Fibroblast of mammary gland (primary cell): ENCODE results near the gene SLC30A7.

ENCODE experiments used
- DNase-seq: peaks from one replicate; pipeline ENCODE4 v3.0.0-alpha.2; 2010; ENCODE audit warnings: low read depth
- H3K4me3 ChIP-seq: 2 replicates; pipeline ENCODE4 v1.5.1; 2011; ENCODE audit warnings: low read depth, mild to moderate bottlenecking, low read length, moderate library complexity; ENCODE audit not compliant: control insufficient read depth
- TF ChIP-seq, protein P1 (sequence below): conservative IDR thresholded peaks from 2 replicates; pipeline ENCODE4 v1.5.1; 2011; ENCODE audit warnings: low read depth, low read length, inconsistent platforms; ENCODE audit not compliant: control insufficient read depth, insufficient read depth

SLC30A7 gene

DNA sequence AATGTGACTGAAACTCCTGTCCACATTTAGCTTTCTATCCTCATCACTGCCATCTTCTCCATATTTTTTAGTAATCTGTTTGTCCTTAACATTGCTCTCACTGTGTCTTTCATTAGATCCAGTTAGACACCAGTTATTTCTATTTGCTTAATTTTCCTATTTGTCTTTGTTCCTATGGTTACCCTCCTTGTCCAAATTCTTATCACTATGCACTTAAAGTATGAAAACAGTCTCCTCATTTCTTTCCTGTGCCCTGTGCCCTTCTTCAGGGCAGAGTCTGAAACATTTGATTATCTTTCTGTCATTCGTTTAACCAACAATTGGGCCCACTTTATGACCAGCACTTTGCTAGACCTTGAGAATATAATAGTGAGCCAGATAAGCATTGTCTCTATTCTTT is 64.2 kb downstream of the SLC30A7 start:
- TF ChIP-seq, protein P1, sequence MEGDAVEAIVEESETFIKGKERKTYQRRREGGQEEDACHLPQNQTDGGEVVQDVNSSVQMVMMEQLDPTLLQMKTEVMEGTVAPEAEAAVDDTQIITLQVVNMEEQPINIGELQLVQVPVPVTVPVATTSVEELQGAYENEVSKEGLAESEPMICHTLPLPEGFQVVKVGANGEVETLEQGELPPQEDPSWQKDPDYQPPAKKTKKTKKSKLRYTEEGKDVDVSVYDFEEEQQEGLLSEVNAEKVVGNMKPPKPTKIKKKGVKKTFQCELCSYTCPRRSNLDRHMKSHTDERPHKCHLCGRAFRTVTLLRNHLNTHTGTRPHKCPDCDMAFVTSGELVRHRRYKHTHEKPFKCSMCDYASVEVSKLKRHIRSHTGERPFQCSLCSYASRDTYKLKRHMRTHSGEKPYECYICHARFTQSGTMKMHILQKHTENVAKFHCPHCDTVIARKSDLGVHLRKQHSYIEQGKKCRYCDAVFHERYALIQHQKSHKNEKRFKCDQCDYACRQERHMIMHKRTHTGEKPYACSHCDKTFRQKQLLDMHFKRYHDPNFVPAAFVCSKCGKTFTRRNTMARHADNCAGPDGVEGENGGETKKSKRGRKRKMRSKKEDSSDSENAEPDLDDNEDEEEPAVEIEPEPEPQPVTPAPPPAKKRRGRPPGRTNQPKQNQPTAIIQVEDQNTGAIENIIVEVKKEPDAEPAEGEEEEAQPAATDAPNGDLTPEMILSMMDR = no peak
- no peak for DNase-seq
- H3K4me3 ChIP-seq = no peak overlapping the region

DNA sequence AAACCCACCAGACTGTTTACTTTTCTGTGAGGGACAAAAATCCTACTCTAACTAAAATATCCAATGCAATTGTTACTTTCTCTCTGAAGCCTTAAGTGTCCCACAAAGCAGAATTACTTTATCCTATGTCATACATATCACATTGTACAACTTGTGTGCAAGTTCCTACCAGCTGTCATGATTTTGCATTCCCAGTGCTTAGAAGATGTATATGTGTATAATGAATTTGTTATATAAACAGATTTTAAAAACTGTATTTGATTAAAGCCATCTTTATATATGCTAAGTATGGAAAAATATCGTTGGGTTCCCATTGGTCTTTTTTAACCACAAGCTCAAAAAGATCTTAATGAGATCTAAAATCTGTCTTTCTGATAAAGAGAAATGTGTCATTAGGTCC is 72.7 kb downstream of the SLC30A7 start:
- no peak for DNase-seq
- H3K4me3 ChIP-seq = no peak overlapping the region
- TF ChIP-seq, protein P1 = no peak

DNA sequence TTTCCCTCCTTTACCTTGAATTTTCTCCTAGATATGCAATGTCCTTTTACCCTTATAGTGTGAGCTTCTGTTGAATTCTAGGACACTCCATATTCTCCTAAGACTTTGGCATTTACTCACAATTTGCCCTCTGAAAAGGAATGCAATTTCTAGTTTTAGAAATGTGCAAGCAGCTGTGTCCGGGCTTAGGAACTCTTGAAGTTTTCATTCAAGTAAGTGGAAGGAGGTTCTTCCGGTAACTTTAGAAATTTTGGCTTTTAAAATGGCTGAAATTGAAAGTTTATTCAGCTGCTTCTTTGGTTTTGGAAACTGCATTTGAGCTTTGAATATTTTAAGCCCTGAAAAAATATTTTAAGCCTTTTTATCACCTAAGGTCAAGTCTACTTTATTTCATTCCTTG is 73.4 kb downstream of the SLC30A7 start:
- no peak overlapping the region for H3K4me3 ChIP-seq
- TF ChIP-seq, protein P1 = no peak
- no peak for DNase-seq

- H3K4me3 ChIP-seq = no peak overlapping the region
- no peak for DNase-seq
- TF ChIP-seq, protein P1 = no peak
Observed at GRCh38 chr1:100971021-100971420, 75.1 kb downstream of the SLC30A7 start.

DNA sequence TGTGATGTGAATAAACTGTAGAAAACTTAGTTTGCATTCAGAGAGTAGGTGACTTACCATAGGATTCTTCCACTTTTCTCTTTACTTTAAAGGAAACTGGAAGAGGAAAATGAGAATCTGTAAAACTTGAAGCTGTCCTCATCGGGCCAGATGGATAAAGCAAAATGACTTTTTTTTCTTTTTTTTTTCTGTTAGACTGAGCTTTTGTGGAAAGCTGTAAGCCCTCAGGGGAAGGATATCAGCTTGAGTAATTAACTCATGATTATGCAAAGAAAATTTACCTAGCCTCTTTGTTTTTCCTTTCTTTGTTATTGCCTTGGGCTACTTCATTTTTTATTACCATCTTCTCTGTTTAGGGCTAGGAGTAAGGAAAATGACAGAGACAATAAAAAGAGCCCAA is 76.3 kb downstream of the SLC30A7 start:
- no peak overlapping the region for H3K4me3 ChIP-seq
- DNase-seq = no peak
- TF ChIP-seq, protein P1 = no peak

DNA sequence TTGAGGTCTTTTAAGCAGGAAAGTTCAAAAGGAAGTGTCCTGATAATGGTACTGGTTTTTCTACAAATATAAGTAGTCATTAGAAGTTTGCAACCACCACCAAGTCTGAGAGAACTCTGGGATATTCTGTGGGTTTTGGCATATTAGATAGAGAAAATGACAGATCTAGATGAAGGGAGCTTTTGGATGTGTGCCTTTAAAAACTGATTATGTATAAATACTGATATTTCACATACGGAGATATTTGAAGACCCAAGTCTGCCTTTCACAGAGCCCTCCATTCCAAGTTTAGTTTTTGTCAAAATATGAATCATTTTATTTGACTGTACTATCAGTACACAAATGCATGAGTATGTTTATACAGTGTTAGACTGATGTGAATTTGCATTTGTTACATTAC is 81.0 kb downstream of the SLC30A7 start:
- DNase-seq = no peak
- TF ChIP-seq, protein P1 = no peak
- no peak overlapping the region for H3K4me3 ChIP-seq

GRCh38 chr1:100979631-100980030 is 83.7 kb downstream of the SLC30A7 start:
- TF ChIP-seq, protein P1 = no peak
- no peak overlapping the region for H3K4me3 ChIP-seq
- no peak for DNase-seq
